SU-DHL-6 (cell line): ENCODE results near the gene MYO18A.

Source experiments
- H2AFZ ChIP-seq: fragments of 200-600 bp; sonication (generic); 2 replicates; pipeline ENCODE4 v1.6.1; 2014; ENCODE audit warnings: low read depth, mild to moderate bottlenecking, moderate library complexity, mixed read lengths, antibody characterized with exemption, low read length; ENCODE audit not compliant: severe bottlenecking
- H3F3A ChIP-seq: fragments of 200-600 bp; shearing (Covaris generic); 2 replicates; pipeline ENCODE4 v1.6.0; 2016; ENCODE audit warnings: antibody characterized with exemption, mild to moderate bottlenecking; ENCODE audit not compliant: insufficient read depth
- H3K27ac ChIP-seq: fragments of 200-600 bp; sonication (generic); 2 replicates; pipeline ENCODE4 v1.5.1; 2016; ENCODE audit warnings: low read depth, mild to moderate bottlenecking, low read length, moderate library complexity, mixed read lengths
- H3K27me3 ChIP-seq: fragments of 200-600 bp; sonication (generic), shearing (Covaris generic); 2 replicates; pipeline ENCODE4 v1.6.0; 2014; ENCODE audit warnings: mild to moderate bottlenecking, low read length
- H3K36me3 ChIP-seq: fragments of 200-600 bp; sonication (generic); 2 replicates; pipeline ENCODE4 v1.6.1; 2014; ENCODE audit warnings: mild to moderate bottlenecking, low read length, mixed read lengths
- H3K4me2 ChIP-seq: fragments of 300-600, 200-600 bp; shearing (Covaris generic), sonication (generic); 2 replicates; pipeline ENCODE4 v1.6.0; 2014; ENCODE audit warnings: low read length, low read depth, mild to moderate bottlenecking; ENCODE audit not compliant: poor library complexity, severe bottlenecking
- H3K4me3 ChIP-seq: fragments of 200-600 bp; sonication (generic); 2 replicates; pipeline ENCODE4 v1.5.1; 2014; ENCODE audit warnings: antibody characterized with exemption, low read length, mild to moderate bottlenecking, mixed read lengths; ENCODE audit not compliant: insufficient read depth, poor library complexity, severe bottlenecking
- H3K79me2 ChIP-seq: fragments of 200-600 bp; sonication (generic); 2 replicates; pipeline ENCODE4 v1.6.1; 2014; ENCODE audit warnings: mild to moderate bottlenecking, low read length, moderate library complexity; ENCODE audit not compliant: insufficient read depth
- H3K9ac ChIP-seq: fragments of 200-600 bp; sonication (generic); 2 replicates; pipeline ENCODE4 v1.7.0; 2014; ENCODE audit warnings: mild to moderate bottlenecking, low read length
- H3K9me2 ChIP-seq: fragments of 200-600 bp; sonication (generic); replicated peaks from 2 replicates; pipeline ENCODE4 v1.6.1; 2014; ENCODE audit warnings: low read length; ENCODE audit not compliant: insufficient read depth
- H3K9me3 ChIP-seq: fragments of 200-600 bp; sonication (generic); 2 replicates; pipeline ENCODE4 v1.6.1; 2014; ENCODE audit warnings: low read length, mixed read lengths; ENCODE audit not compliant: insufficient read depth
- H4K20me1 ChIP-seq: fragments of 200-600 bp; sonication (generic); 2 replicates; pipeline ENCODE4 v1.6.1; 2014; ENCODE audit warnings: low read depth, mild to moderate bottlenecking, antibody characterized with exemption, low read length, moderate library complexity, mixed read lengths
- EZH2phosphoT487 ChIP-seq: fragments of 200-600 bp; sonication (generic), shearing (Covaris generic); conservative IDR thresholded peaks from 2 replicates; pipeline ENCODE4 v1.6.1; 2018; ENCODE audit warnings: mild to moderate bottlenecking, antibody characterized with exemption, low read length, moderate library complexity, mixed read lengths
- TF ChIP-seq, protein P1 (sequence below): fragments of 200-600 bp; sonication (generic); IDR thresholded peaks from one replicate; pipeline ENCODE4 v1.5.1; 2017; ENCODE audit warnings: antibody characterized with exemption, mild to moderate bottlenecking, low read length, moderate library complexity; ENCODE audit not compliant: insufficient read depth, poor library complexity, severe bottlenecking

Gene MYO18A

GRCh38 chr17:29050176-29050575 lies 130.0 kb downstream of the MYO18A start:
- Histone ChIP-seq H3K9me3 (no peaks in the 10 kb centered on the region), H3K9me2 (no peaks in the 10 kb centered on the region), H3K4me2 (no peak overlapping the region), H3K9ac (no peak overlapping the region), H3K36me3 (no peaks in the 10 kb centered on the region), H3F3A (no peaks in the 10 kb centered on the region), H3K27ac (no peak overlapping the region), H3K79me2 (no peaks in the 10 kb centered on the region), H2AFZ (no peak overlapping the region), H4K20me1 (no peaks in the 10 kb centered on the region), H3K27me3 (no peaks in the 10 kb centered on the region), H3K4me3 (no peak overlapping the region)
- no peak for TF ChIP-seq EZH2phosphoT487
- TF ChIP-seq, protein P1, sequence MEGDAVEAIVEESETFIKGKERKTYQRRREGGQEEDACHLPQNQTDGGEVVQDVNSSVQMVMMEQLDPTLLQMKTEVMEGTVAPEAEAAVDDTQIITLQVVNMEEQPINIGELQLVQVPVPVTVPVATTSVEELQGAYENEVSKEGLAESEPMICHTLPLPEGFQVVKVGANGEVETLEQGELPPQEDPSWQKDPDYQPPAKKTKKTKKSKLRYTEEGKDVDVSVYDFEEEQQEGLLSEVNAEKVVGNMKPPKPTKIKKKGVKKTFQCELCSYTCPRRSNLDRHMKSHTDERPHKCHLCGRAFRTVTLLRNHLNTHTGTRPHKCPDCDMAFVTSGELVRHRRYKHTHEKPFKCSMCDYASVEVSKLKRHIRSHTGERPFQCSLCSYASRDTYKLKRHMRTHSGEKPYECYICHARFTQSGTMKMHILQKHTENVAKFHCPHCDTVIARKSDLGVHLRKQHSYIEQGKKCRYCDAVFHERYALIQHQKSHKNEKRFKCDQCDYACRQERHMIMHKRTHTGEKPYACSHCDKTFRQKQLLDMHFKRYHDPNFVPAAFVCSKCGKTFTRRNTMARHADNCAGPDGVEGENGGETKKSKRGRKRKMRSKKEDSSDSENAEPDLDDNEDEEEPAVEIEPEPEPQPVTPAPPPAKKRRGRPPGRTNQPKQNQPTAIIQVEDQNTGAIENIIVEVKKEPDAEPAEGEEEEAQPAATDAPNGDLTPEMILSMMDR: no peak

DNA sequence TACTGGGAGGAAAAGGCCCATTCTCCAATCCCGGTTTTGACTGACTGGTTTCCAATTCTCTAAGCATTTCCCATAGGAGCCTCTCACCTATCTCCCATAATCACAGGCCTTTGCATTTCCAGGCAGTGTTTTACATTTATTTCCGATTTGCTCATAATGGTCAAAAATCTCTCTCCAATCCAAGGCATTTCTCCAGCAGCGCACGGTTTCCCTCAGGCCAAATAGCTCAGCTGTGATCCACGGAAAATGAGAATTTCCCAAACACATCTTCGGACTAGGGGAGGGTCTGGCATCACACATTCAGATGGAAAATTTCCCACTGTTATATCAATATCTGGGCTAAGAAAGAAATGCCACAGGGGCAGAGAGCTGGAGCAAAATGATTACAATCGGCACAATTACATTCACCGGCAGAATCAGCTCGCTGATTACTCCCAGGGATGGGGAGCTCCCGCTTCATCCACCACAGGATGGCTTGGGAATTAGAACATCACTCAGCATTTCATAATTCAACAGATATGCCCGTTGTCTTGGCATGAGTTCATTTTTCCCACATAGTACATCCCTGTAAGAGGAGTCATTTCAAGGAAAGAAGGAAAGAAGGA lies 130.6 kb downstream of the MYO18A start:
- H3K79me2 ChIP-seq: no peaks in the 10 kb centered on the region
- H3K9me3 ChIP-seq: no peaks in the 10 kb centered on the region
- TF ChIP-seq, protein P1: no peak
- TF ChIP-seq EZH2phosphoT487: no peak
- no peaks in the 10 kb centered on the region for H3K36me3 ChIP-seq
- no peak overlapping the region for H3K4me2 ChIP-seq
- H3K9me2 ChIP-seq: no peaks in the 10 kb centered on the region
- H3K9ac ChIP-seq: no peak overlapping the region
- no peaks in the 10 kb centered on the region for H3K27me3 ChIP-seq
- H3K27ac ChIP-seq: no peak overlapping the region
- no peaks in the 10 kb centered on the region for H4K20me1 ChIP-seq
- no peak overlapping the region for H3K4me3 ChIP-seq
- H2AFZ ChIP-seq: no peak overlapping the region
- H3F3A ChIP-seq: no peaks in the 10 kb centered on the region

DNA sequence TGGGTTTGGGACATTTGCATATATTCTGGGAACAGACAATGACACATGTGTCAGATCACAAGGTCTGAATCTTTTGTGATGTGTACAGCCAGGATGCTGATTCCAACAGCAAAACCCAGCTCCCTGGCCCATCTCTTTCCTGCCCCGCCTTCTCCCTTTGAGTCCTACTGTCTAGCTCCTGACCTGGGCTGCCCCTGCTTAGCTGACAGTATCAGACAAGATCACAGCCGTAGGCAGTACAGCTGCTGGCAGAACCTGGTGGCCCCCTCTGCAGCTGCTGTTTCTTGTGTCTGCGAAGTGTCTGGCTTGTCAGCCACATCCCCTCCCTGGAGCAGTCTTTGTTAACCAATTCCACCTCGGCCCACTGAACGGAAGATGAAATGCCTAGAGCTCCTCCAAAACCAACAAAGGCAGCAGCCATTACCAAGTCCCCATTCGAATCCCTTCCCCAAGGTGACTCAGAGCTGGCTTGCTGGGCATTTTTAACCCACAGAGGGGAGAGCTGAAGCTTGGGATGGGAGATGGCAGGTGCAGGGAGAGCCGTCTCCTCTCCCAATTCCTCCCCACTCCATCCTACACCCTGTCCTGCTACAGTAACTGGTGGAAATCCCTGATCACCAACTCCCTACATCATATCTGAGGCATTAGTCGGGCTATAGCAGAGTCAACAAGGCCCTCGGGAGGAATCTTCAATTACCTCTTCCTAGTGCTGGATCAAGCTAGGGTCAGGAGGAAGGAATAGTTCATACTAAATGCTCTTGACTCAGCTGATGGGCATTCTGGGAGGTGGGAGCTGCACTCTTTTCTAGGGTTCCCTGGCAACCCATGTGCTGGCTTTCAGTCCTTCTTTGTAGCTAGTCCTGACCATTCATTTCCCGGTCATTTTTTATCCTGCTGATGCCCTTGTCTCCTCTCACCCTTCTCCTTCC lies 131.5 kb downstream of the MYO18A start:
- Histone ChIP-seq H3K4me2 (no peak overlapping the region), H3K9me2 (no peaks in the 10 kb centered on the region), H3K9ac (no peak overlapping the region), H4K20me1 (no peaks in the 10 kb centered on the region), H3K4me3 (no peak overlapping the region), H3K36me3 (no peaks in the 10 kb centered on the region), H3K79me2 (no peaks in the 10 kb centered on the region), H3F3A (no peaks in the 10 kb centered on the region), H3K27me3 (no peaks in the 10 kb centered on the region), H3K27ac (no peak overlapping the region), H2AFZ (no peak overlapping the region), H3K9me3 (no peaks in the 10 kb centered on the region)
- no peak for TF ChIP-seq EZH2phosphoT487
- TF ChIP-seq, protein P1: no peak
